Osteocyte (in vitro differentiated cells): ENCODE results near the gene DOCK3. TPM values are rescaled to one million over a fixed set of nuclear protein-coding genes. Genes with fewer than 3 reads are reported as not detected.
"Not testable (repeated sequence)": the region's sequence is repeated elsewhere in the genome, so short reads cannot be mapped to it uniquely, and the experiment has no call there.

Experiments
- DNase-seq: peaks from one replicate; pipeline ENCODE4 v3.0.0; 2021; ENCODE audit warnings: mixed read lengths; ENCODE audit not compliant: unreplicated experiment; ENCODE audit errors: extremely low spot score
- H3K27ac Mint-ChIP-seq: one replicate; pipeline ENCODE4 v1.8.0; 2021; ENCODE audit warnings: mild to moderate bottlenecking, mixed read lengths; ENCODE audit not compliant: unreplicated experiment
- H3K27me3 Mint-ChIP-seq: one replicate; pipeline ENCODE4 v1.8.0; 2021; ENCODE audit warnings: mixed read lengths; ENCODE audit not compliant: unreplicated experiment
- H3K36me3 Mint-ChIP-seq: one replicate; pipeline ENCODE4 v1.8.0; 2021; ENCODE audit warnings: mixed read lengths; ENCODE audit not compliant: unreplicated experiment
- H3K4me1 Mint-ChIP-seq: one replicate; pipeline ENCODE4 v1.8.0; 2021; ENCODE audit warnings: mixed read lengths; ENCODE audit not compliant: unreplicated experiment
- H3K4me3 Mint-ChIP-seq: one replicate; pipeline ENCODE4 v1.8.0; 2021; ENCODE audit warnings: mild to moderate bottlenecking, moderate library complexity, mixed read lengths; ENCODE audit not compliant: unreplicated experiment
- H3K9me3 Mint-ChIP-seq: one replicate; pipeline ENCODE4 v1.8.0; 2021; ENCODE audit warnings: mixed read lengths; ENCODE audit not compliant: unreplicated experiment
- CTCF ChIP-seq: fragments of 200-600 bp; sonication (generic); IDR thresholded peaks from 2 replicates; pipeline ENCODE4 v1.5.0; 2021; ENCODE audit warnings: antibody characterized with exemption, mild to moderate bottlenecking, moderate library complexity
- total RNA-seq: library from RNA; stranded (reverse); gene quantifications from 2 replicates; pipeline ENCODE4 v1.2.1, GENCODE V29; 2021

DOCK3 gene
- total RNA-seq, 1 donor from 2014 or later = 0.24 TPM

- Mint-ChIP-seq H3K4me3 (no peak overlapping the region), H3K4me1 (no peaks in the 10 kb centered on the region), H3K9me3 (no peaks in the 10 kb centered on the region), H3K36me3 (no peaks in the 10 kb centered on the region), H3K27ac (no peak overlapping the region), H3K27me3 (no peaks in the 10 kb centered on the region)
- no peak for TF ChIP-seq CTCF
- DNase-seq = no peak
Measured at GRCh38 chr3:50819882-50820281, 145.2 kb downstream of the DOCK3 start.

GRCh38 chr3:50825841-50826240 is 151.1 kb downstream of the DOCK3 start:
- Mint-ChIP-seq H3K9me3 (no peaks in the 10 kb centered on the region), H3K4me1 (no peaks in the 10 kb centered on the region), H3K27ac (no peak overlapping the region), H3K36me3 (no peaks in the 10 kb centered on the region), H3K27me3 (no peaks in the 10 kb centered on the region), H3K4me3 (no peak overlapping the region)
- TF ChIP-seq CTCF = no peak
- DNase-seq = no peak

- no peak for DNase-seq
- Mint-ChIP-seq H3K27me3 (no peaks in the 10 kb centered on the region), H3K36me3 (no peaks in the 10 kb centered on the region), H3K9me3 (no peaks in the 10 kb centered on the region), H3K4me1 (no peaks in the 10 kb centered on the region), H3K4me3 (no peak overlapping the region), H3K27ac (no peak overlapping the region)
- TF ChIP-seq CTCF = no peak
Measured at GRCh38 chr3:50830451-50830850, 155.7 kb downstream of the DOCK3 start.

GRCh38 chr3:50831009-50831408 is 156.3 kb downstream of the DOCK3 start:
- not testable (repeated sequence) for H3K27me3 Mint-ChIP-seq, H3K4me3 Mint-ChIP-seq, DNase-seq, H3K9me3 Mint-ChIP-seq, H3K27ac Mint-ChIP-seq, H3K4me1 Mint-ChIP-seq, H3K36me3 Mint-ChIP-seq

- no peaks in the 10 kb centered on the region for H3K9me3 Mint-ChIP-seq
- H3K4me3 Mint-ChIP-seq = no peak overlapping the region
Measured at GRCh38 chr3:50840983-50841489, 166.3 kb downstream of the DOCK3 start.

More at GRCh38 chr3:50840983-50841489, 166.3 kb downstream of the DOCK3 start:
- no peaks in the 10 kb centered on the region for H3K4me1 Mint-ChIP-seq
- no peaks in the 10 kb centered on the region for H3K27me3 Mint-ChIP-seq
- no peak overlapping the region for H3K27ac Mint-ChIP-seq
- no peaks in the 10 kb centered on the region for H3K36me3 Mint-ChIP-seq
- DNase-seq = no peak
- no peak for TF ChIP-seq CTCF
